ENCODE results near the gene JMJD4. TPM values are rescaled to one million over a fixed set of nuclear protein-coding genes. Genes with fewer than 3 reads are reported as not detected.

Gene JMJD4
- total and polyA plus RNA-seq, 5 donors = 7.7 to 11.5 (median 9.3) TPM

DNA sequence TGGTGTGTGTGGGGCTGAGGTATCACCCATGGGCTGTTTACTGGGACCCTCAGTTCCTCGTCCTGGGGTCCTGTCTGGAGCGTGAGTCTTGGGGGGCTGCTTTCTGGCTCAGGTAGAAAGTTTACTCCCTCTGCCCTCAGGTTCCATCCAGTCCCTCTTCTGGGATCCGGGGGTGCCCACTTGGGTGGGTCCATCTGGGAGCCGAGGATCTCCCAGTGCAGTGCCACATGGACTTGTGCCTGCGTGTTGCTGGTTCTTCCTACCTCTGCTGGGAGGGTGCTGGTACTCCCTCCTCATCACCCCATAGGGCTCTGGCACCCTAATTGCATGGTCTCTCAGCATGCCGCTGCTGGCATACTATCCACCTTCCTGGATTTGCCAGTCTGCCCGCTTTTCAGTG is 14.1 kb upstream of the JMJD4 start:
- Histone ChIP-seq H3K4me1 (ENCODE audit: control insufficient read depth, insufficient read depth, low read length) (peaks cover 15% of the 10 kb centered on the region), H3K27ac (ENCODE audit: low read length) (peak overlapping the region; percentile 62), H3K4me3 (ENCODE audit: low read length) (no peak overlapping the region), H3K9me3 (ENCODE audit: control insufficient read depth, low read length) (no peaks in the 10 kb centered on the region), H3K27me3 (ENCODE audit: control insufficient read depth, insufficient read depth) (no peaks in the 10 kb centered on the region)
- no peak for ATAC-seq
- peak in 1 of 3 donors; percentile 36 for DNase-seq
- intact Hi-C loops (cut with DNase I) = no loop called here
- WGBS = 88% methylated on average over 7 of the region's 7 CpGs

DNA sequence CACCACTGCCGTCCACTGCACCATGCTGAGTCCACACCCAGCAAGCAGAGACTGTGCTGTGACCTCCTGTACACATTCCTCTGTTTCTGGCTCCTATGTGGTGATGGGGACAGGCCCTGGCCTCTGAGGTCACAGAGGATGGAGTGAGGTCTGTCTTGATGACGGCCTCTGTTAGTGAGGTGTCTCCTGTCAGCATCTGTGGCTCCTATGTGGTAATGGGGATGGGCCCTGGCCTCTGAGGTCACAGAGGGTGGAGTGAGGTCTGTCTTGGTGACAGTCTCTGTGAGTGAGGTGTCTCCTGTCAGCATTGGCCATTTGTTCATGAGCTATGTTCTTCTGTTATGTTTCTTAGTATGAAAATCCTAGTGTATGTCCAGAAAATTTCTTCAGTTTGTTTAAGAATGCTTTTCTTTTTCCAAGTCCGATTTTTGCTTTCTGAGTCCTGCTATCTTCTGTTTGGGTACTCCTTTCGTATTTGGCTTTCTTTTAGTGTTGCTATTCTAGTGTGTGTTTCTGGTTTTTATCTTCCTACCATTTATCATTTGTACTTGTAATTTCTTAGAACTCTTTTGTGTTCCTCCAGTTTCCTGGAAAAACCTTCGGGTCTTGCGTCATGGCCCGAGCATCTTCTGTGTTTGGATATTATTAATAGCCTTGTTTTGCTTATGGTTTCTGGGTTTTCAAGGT is 13.5 kb upstream of the JMJD4 start:
- Histone ChIP-seq H3K27ac (ENCODE audit: low read length) (peak overlapping the region; percentile 62), H3K4me3 (ENCODE audit: low read length) (no peak overlapping the region), H3K9me3 (ENCODE audit: control insufficient read depth, low read length) (no peaks in the 10 kb centered on the region), H3K27me3 (ENCODE audit: control insufficient read depth, insufficient read depth) (no peaks in the 10 kb centered on the region), H3K4me1 (ENCODE audit: control insufficient read depth, insufficient read depth, low read length) (peaks cover 13% of the 10 kb centered on the region)
- WGBS = 39% methylated on average over 7 of the region's 7 CpGs
- ATAC-seq = peak; percentile 54 to 73
- intact Hi-C loops (cut with DNase I) = no loop called here
- peak in 2 of 3 donors; percentile 42 to 78 for DNase-seq

DNA sequence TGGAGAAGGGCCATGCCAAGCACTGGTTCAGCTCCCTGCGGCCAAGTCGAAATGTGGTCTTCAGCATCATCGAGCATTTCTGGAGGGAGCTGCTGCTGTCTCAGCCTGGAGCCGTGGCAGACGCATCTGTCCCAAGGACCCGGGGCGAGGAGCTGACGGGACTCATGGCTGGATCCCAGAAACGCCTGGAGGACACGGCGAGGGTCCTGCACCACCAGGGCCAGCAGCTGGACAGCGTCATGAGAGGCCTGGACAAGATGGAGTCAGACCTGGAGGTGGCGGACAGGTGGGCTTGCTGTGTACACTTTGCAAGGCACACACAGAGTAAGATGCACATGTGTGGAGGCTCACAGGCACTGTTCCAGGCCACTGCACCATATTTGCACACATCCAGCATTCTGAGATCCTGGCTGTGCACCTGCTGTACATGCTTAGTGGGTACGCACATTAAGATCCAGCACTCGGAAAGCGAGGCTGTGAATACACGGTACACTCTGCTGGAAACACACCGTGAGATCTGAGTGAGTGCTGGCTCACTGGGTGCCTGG is 12.9 kb upstream of the JMJD4 start:
- peak in 1 of 3 donors; percentile 36 for DNase-seq
- intact Hi-C loops (cut with DNase I) = no loop called here

DNA sequence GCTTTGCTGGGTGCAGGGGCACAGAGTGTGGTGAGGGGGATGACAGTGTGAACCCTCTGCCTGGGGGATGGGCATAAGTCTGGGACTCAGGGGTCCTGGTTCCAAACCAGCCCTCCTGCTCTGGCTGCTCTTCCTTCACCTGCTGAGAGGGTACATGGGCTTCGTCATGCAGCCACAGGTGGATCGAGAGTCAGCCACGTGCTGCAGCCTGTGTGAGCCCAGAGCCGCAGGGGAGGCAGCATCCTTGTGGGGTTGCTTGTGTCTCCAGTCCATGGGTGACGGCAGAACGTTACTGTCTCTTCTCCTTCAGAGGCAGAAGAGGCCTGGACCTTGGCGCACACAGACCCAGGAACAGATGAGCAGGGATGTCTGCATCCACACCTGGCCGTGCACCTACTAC is 12.3 kb upstream of the JMJD4 start:
- peaks cover 9% of the 10 kb centered on the region for H3K4me1 ChIP-seq (ENCODE audit: control insufficient read depth, insufficient read depth, low read length)

More for the DNA sequence above, 12.9 kb upstream of the JMJD4 start:
- peak overlapping the region; percentile 7 for H3K27ac ChIP-seq (ENCODE audit: low read length)
- no peaks in the 10 kb centered on the region for H3K27me3 ChIP-seq (ENCODE audit: control insufficient read depth, insufficient read depth)
- H3K4me3 ChIP-seq (ENCODE audit: low read length) = no peak overlapping the region
- ATAC-seq = no peak
- WGBS = 83% methylated on average over 18 of the region's 18 CpGs
- H3K9me3 ChIP-seq (ENCODE audit: control insufficient read depth, low read length) = no peaks in the 10 kb centered on the region
- H3K4me1 ChIP-seq (ENCODE audit: control insufficient read depth, insufficient read depth, low read length) = peaks cover 9% of the 10 kb centered on the region

DNA sequence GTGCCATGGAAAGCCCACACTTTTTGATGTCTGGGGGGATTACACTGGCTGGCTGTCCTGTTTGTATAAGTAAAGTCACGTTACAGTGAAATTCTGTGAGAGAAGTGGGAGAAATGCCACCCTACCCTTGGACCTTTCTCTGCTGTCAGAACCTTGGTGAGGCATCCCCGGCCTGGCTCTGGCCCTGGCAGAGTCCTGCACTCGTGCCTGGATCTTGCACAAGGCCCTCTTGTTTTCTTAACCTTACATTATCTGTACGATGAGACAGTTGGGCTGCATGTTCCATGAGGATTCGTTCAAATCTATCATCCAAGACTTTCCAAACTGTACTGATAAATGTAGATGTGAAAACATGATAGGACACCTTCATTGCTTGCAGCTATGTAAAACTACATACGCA is 11.6 kb upstream of the JMJD4 start:
- Histone ChIP-seq H3K4me3 (ENCODE audit: low read length) (no peak overlapping the region), H3K4me1 (ENCODE audit: control insufficient read depth, insufficient read depth, low read length) (peaks cover 9% of the 10 kb centered on the region), H3K27me3 (ENCODE audit: control insufficient read depth, insufficient read depth) (no peaks in the 10 kb centered on the region), H3K27ac (ENCODE audit: low read length) (no peak overlapping the region), H3K9me3 (ENCODE audit: control insufficient read depth, low read length) (no peaks in the 10 kb centered on the region)
- intact Hi-C loops (cut with DNase I) = no loop called here
- 77% methylated on average over 6 of the region's 6 CpGs for WGBS
- no peak for DNase-seq
- ATAC-seq = no peak

More for the DNA sequence above, 12.3 kb upstream of the JMJD4 start:
- Histone ChIP-seq H3K27me3 (ENCODE audit: control insufficient read depth, insufficient read depth) (no peaks in the 10 kb centered on the region), H3K9me3 (ENCODE audit: control insufficient read depth, low read length) (no peaks in the 10 kb centered on the region), H3K27ac (ENCODE audit: low read length) (no peak overlapping the region), H3K4me3 (ENCODE audit: low read length) (no peak overlapping the region)
- ATAC-seq = no peak
- 87% methylated on average over 8 of the region's 8 CpGs for WGBS
- peak in 1 of 3 donors; percentile 32 for DNase-seq
- intact Hi-C loops (cut with DNase I) = no loop called here

DNA sequence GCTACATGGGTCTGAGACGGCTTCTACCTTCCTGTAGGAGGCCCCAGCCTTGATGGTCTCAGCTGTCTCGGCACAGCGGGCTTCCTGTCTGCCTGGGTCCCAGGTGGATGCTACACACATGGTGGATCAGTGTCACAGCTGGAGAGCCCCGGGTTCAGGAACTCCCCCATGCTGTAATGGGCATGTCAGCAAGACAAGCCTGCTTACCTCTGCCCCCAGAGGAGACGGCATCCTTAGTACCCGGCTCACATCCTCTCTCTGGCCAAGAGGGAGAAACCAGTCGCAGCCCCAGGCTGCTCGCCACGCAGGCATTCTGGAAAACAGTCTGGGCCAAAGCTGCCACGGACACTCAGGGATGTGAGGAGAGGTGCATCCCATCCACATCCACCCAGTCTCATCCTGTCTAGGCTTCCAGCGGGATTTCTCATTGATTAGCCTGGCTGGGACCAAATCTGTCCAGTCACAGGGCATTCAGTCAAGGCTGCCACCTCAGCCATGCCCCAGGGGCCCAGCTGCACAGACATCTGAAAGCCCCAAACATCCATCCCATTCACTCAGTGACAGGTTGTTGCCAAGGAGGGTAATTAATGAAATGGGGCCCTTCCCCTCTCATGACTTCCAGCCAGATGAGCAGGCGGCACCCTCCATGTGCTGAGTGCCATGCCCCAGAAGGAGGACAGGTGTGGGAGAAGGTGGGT is 10.6 kb upstream of the JMJD4 start:
- Histone ChIP-seq H3K27ac (ENCODE audit: low read length) (no peak overlapping the region), H3K27me3 (ENCODE audit: control insufficient read depth, insufficient read depth) (no peaks in the 10 kb centered on the region), H3K4me1 (ENCODE audit: control insufficient read depth, insufficient read depth, low read length) (peaks cover 13% of the 10 kb centered on the region), H3K9me3 (ENCODE audit: control insufficient read depth, low read length) (no peaks in the 10 kb centered on the region), H3K4me3 (ENCODE audit: low read length) (no peak overlapping the region)
- WGBS = 87% methylated on average over 12 of the region's 12 CpGs
- ATAC-seq = no peak
- intact Hi-C loops (cut with DNase I) = no loop called here
- DNase-seq = peak in 1 of 3 donors; percentile 44

DNA sequence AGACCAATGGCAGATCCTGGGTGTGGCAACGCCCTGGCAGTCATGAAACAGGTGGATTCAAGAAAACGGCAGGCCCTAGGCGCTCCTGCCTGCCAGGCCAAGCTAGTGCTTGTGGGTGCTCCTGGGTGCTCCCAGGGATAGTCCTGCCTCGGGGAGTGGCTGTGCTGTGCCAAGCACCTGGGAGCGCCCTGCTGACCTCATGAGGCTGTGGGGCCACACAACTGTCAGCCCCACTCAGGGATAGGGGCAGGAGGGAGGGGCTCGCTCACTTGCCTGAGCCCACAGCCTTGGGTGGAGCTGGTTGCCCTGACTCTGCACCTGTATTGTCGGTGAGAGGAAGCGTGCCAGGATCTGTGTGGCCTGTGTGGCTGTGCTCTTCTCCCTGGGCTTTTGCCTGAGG is 9.6 kb upstream of the JMJD4 start:
- intact Hi-C loops (cut with DNase I) = no loop called here
- peaks cover 13% of the 10 kb centered on the region for H3K4me1 ChIP-seq (ENCODE audit: control insufficient read depth, insufficient read depth, low read length)

DNA sequence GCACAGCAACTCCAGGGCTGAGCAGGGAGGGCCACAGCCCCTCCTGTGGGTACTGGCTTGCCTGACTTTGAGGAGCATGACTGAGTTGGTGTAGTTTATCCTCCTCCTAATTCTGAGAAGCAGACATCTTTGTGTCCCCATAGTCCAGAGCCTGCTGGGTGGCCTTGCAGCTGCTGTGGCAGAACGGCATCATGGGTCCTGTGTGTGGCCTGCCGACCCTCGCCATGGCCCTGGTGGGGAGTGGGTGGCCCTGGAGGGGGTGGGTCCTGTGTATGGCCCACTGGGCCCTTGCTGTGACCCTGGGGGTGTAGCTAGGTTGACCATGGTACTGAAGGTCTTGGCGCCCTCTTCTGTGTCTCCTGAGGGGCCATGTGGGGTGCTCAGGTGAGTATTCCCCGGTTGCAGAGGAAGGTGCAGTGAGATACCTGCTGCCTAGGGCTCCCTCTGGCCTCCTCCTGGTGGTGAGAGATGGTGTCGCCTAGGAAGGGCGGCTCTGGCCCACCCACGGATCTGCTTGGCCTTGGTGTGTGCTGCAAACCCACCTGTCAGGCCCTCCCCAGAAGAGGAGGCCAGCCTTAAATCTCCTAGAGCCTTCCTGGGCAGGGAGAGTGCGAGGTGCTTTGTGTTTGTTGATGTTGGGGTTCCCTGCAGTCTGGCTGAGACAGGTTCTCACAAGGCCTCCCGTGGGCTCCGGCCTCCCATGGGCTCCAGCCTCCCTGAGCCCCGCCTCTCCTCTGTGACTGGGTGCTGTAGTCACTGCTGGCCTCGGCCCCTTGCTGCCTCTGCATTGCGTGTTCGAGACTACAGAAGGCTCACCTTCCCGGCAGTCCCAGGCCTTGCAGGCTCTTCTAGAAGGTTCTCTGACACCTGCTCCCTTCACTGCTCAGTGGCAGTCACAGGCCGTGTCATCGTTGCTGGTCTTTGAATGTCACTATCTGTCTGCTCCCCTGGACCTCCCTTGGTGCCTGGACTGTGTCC is 7.9 kb upstream of the JMJD4 start:
- DNase-seq (peak in 1 of 3 donors; percentile 29), ATAC-seq (no peak)
- Histone ChIP-seq H3K27ac (ENCODE audit: low read length) (no peak overlapping the region), H3K4me1 (ENCODE audit: control insufficient read depth, insufficient read depth, low read length) (peaks cover 7% of the 10 kb centered on the region), H3K27me3 (ENCODE audit: control insufficient read depth, insufficient read depth) (no peaks in the 10 kb centered on the region), H3K9me3 (ENCODE audit: control insufficient read depth, low read length) (no peaks in the 10 kb centered on the region), H3K4me3 (ENCODE audit: low read length) (no peak overlapping the region)
- WGBS = 91% methylated on average over 18 of the region's 18 CpGs
- intact Hi-C loops (cut with DNase I) = no loop called here

More for the DNA sequence above, 9.6 kb upstream of the JMJD4 start:
- Histone ChIP-seq H3K9me3 (ENCODE audit: control insufficient read depth, low read length) (no peaks in the 10 kb centered on the region), H3K4me3 (ENCODE audit: low read length) (no peak overlapping the region), H3K27me3 (ENCODE audit: control insufficient read depth, insufficient read depth) (no peaks in the 10 kb centered on the region), H3K27ac (ENCODE audit: low read length) (no peak overlapping the region)
- DNase-seq (peak in 1 of 3 donors; percentile 23), ATAC-seq (no peak)
- WGBS = 84% methylated on average over 8 of the region's 8 CpGs

DNA sequence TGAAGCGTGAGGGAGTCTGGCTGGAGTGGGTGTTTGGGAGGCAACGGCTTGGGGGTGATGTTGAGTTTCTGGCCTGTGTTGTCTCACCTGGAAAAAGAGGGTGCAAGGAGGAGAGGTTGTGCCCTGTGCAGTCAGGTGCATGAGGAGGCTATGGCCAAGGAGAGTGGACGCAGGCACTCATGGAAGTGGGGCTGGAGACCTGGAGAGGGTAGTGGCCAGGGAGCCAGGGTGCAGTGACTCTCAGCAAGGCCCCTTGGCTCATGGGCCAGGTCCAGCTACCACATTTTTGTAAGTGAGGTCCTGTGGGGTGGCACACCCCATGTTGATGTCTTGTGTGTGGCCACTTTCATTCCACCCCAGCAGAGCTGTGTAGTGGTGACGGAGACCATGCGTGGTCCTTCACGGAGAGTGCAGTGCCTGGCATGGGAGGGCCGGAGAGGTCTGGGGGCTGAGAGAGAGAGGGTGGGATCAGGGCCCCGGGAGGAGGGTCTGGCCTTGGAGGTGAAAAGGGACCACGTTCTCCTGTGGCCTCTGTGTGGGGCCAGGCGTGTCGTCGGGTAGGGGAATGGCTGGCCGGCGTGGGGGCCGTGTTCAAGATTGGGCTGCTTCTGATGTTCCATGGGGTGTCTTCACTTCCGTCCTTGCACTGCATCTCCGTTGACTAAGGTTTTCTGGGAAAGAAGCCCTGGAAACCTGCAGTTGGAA is 6.2 kb upstream of the JMJD4 start:
- Histone ChIP-seq H3K9me3 (ENCODE audit: control insufficient read depth, low read length) (no peaks in the 10 kb centered on the region), H3K4me3 (ENCODE audit: low read length) (no peak overlapping the region), H3K27ac (ENCODE audit: low read length) (no peak overlapping the region), H3K4me1 (ENCODE audit: control insufficient read depth, insufficient read depth, low read length) (peaks cover 4% of the 10 kb centered on the region), H3K27me3 (ENCODE audit: control insufficient read depth, insufficient read depth) (no peaks in the 10 kb centered on the region)
- DNase-seq = peak in 1 of 3 donors; percentile 35
- 85% methylated on average over 17 of the region's 17 CpGs for WGBS
- intact Hi-C loops (cut with DNase I) = no loop called here
- ATAC-seq = no peak

DNA sequence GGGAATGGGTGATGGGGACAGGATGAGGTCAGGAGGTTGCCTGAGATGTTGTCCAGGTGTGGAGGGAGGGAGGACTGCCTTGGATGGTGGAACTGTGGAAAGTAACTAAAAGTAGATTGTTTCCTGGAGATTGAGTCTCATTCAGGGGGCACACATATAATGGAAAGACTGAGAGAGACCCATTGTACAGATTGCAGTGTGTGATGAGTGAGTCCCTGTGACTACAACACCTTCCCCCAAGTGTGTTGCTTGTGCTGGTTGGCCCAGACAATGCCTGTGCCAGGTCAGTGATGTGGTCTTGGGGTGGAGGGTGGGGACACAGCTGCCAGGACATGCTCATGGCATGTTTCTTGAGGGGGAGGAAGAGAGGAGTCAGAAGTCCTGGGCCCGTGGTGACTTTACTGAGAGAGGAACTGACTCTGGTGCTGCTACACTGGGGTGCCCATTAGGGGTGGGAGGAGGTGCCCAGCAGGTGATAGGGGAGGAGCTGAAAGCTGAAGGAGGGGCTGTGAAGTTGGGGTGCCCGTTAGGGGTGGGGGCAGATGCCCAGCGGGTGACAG is 5.4 kb upstream of the JMJD4 start:
- ATAC-seq = no peak
- Histone ChIP-seq H3K9me3 (ENCODE audit: control insufficient read depth, low read length) (no peaks in the 10 kb centered on the region), H3K27me3 (ENCODE audit: control insufficient read depth, insufficient read depth) (no peaks in the 10 kb centered on the region), H3K27ac (ENCODE audit: low read length) (no peak overlapping the region), H3K4me3 (ENCODE audit: low read length) (no peak overlapping the region), H3K4me1 (ENCODE audit: control insufficient read depth, insufficient read depth, low read length) (peaks cover 4% of the 10 kb centered on the region)
- intact Hi-C loops (cut with DNase I) = no loop called here
- 77% methylated on average over 3 of the region's 3 CpGs for WGBS
- no peak for DNase-seq
